Heart left ventricle (tissue), 16 donors: ENCODE results near the gene PRDX5. TPM values are rescaled to one million over a fixed set of nuclear protein-coding genes. Genes with fewer than 3 reads are reported as not detected.

Experiments
- ATAC-seq, 4 donors: fragments of 200-7000 bp; cut with Tn5 transposase; one replicate each; pipeline ENCODE4 v1.9.1; 2020 to 2022; ENCODE audit warnings: moderate library complexity in 4 of 4, mild to moderate bottlenecking in 3 of 4, moderate number of reproducible peaks in 1 of 4
- DNase-seq, 5 donors: peaks; one replicate each; pipeline ENCODE4 v3.0.0-alpha.2; 2020
- H3K27ac ChIP-seq, 12 donors: fragments of 200-600 bp; sonication (generic) in 4 of 12; one replicate each; pipeline versions ENCODE4 v1.5.0 to v1.8.0; 2016 to 2022; ENCODE audit warnings: mild to moderate bottlenecking in 2 of 12
- H3K27me3 ChIP-seq, 9 donors: fragments of 200-600 bp; sonication (generic) in 2 of 9; one replicate each; pipeline versions ENCODE4 v1.5.1 to v1.8.0; 2016 to 2022; ENCODE audit warnings: mild to moderate bottlenecking in 3 of 9
- H3K36me3 ChIP-seq, 9 donors: fragments of 200-600 bp; sonication (generic) in 2 of 9; one replicate each; pipeline versions ENCODE4 v1.5.0 to v1.8.0; 2018 to 2022; ENCODE audit warnings: mild to moderate bottlenecking in 2 of 9
- H3K4me1 ChIP-seq, 12 donors: fragments of 200-600 bp; sonication (generic) in 4 of 12; one replicate each; pipeline versions ENCODE4 v1.5.0 to v1.8.0; 2016 to 2022; ENCODE audit warnings: mild to moderate bottlenecking in 3 of 12
- H3K4me3 ChIP-seq, 12 donors: fragments of 200-600 bp; sonication (generic) in 4 of 12; one replicate each; pipeline versions ENCODE4 v1.5.0 to v1.8.0; 2017 to 2022; ENCODE audit warnings: mild to moderate bottlenecking in 9 of 12, moderate library complexity in 4 of 12
- H3K9me3 ChIP-seq, 12 donors: fragments of 200-600 bp; sonication (generic) in 4 of 12; one replicate each; pipeline versions ENCODE4 v1.5.0 to v1.8.0; 2016 to 2022; ENCODE audit warnings: mild to moderate bottlenecking in 1 of 12
- CTCF ChIP-seq, 12 donors: fragments of 200-600 bp; sonication (generic) in 4 of 12; IDR thresholded peaks; one replicate each; pipeline versions ENCODE4 v1.5.0 to v1.8.0; 2018 to 2022; ENCODE audit warnings: antibody characterized with exemption in 12 of 12, mild to moderate bottlenecking in 5 of 12
- POLR2A ChIP-seq, 2 donors: fragments of 450-650 bp; IDR thresholded peaks; one replicate each; pipeline ENCODE4 v1.6.1; 2017; ENCODE audit warnings: antibody characterized with exemption in 2 of 2, mild to moderate bottlenecking in 2 of 2, moderate library complexity in 2 of 2
- WGBS, 4 donors: extraction: QIAGEN DNeasy Blood & Tissue Kit in 2 of 4; methylation state at CpG; one replicate each; pipeline versions ENCODE4 v1.1.5 to v1.1.7; 2013 to 2018; 5-methylcytosine and 5-hydroxymethylcytosine counted together
- intact Hi-C, 10 donors: fragments of 100-400 bp; cut with DNase I; formaldehyde crosslinking; loops; one replicate each; pipeline versions ENCODE4 v1.11.1 to v1.14.2; 2022
- polyA plus RNA-seq, 2 donors: library from polyadenylated mRNA; stranded (reverse); fragments of 200-250 nt; gene quantifications; one replicate each; pipeline ENCODE4 v1.2.3, GENCODE V29; 2013
- total RNA-seq, 9 donors: library from RNA; depleted of rRNA in 2 of 9; stranded (reverse); fragments of >200 nt in 2 of 9; fragmentation: NEBNext Ultra II Directional in 3 of 9; extraction: Animal tissue kit (Norgen Biotek cat#: 25700) in 3 of 9; gene quantifications; one replicate each; pipeline versions ENCODE4 v1.1.0 to v1.2.4, GENCODE V29; 2016 to 2023
- donor health status: ischemic (EF 13 %, LVEDD 7.1; RV severe dilation, severe dysfunction).
- donor health status: healthy with polysubstance abuse.
- donor health status: DM: no; HTN: yes; CAD: no.
- donor health status: DM: no; HTN: no; CAD: no.
- donor health status: ischemic (EF 25% LVEDD 6.9; RV normal size, moderate dysfunction).
- donor health status: ischemic (EF 25% LVEDD 5.7; RV mildly dilated, moderate dysfunction).
- donor health status: healthy.
- donor health status: DM: yes; HTN: yes; CAD: no.
- donor health status: ischemic (EF 35%, LVEDD 5.7; RV mildly dilated, moderate dysfunction).
- donor health status: nonischemic (EF 11% LVEDD 7.7; RV severe dilation, severe dysfunction).
- donor health status: DM: yes; HTN: yes; CAD: no.
- donor health status: PGD.
- donor health status: ischemic (EF 29% LVEDD 5.4; RV normal size, mild dysfunction).
- donor health status: nonischemic (EF 23%, LVEDD 6.1; RV moderate dilation, normal function).

Gene PRDX5
- total and polyA plus RNA-seq, 11 donors = 220 to 882 (median 294) TPM

GRCh38 chr11:64352995-64353714 is 35.2 kb downstream of the PRDX5 start:
- Histone ChIP-seq H3K4me1 (peaks cover under 1 to 31% (median 16%) of the 10 kb centered on the region in 12 donors), H3K4me3 (no peak overlapping the region), H3K27me3 (no peaks in the 10 kb centered on the region), H3K36me3 (peaks cover 0 to 5% (median 0%) of the 10 kb centered on the region in 9 donors), H3K27ac (no peak overlapping the region), H3K9me3 (no peaks in the 10 kb centered on the region)
- intact Hi-C loops = loop anchor here in 2 of 10 donors (5.0 to 10.0 kb wide), 2 partner anchors 36 to 302 kb away; partner anchors contain the start of genes PRDX5 (in 1 of the 2) and TRMT112 (in 1 of the 2)
- no peak for DNase-seq
- ATAC-seq = no peak
- WGBS, 4 donors = 90 to 92% (median 90%) methylated on average over 21 to 34 of the region's 34 CpGs
- TF ChIP-seq POLR2A (IDR thresholded peaks at IDR 0.05) = no peak
- TF ChIP-seq CTCF (IDR thresholded peaks at IDR 0.05) = no peak

GRCh38 chr11:64353715-64354506 is 36.0 kb downstream of the PRDX5 start:
- H3K9me3 ChIP-seq = no peaks in the 10 kb centered on the region
- no peak overlapping the region for H3K4me3 ChIP-seq
- no peaks in the 10 kb centered on the region for H3K27me3 ChIP-seq
- WGBS, 4 donors = 82 to 87% (median 83%) methylated on average over 17 to 20 of the region's 20 CpGs
- intact Hi-C loops = loop anchor here in 2 of 10 donors (2.0 to 10.0 kb wide), 3 partner anchors 35 to 301 kb away; partner anchors contain the start of genes PRDX5 (in 2 of the 2) and TRMT112 (in 1 of the 2)
- ATAC-seq (no peak), DNase-seq (no peak)
- H3K36me3 ChIP-seq = peaks cover 0 to 5% (median 0%) of the 10 kb centered on the region in 9 donors
- H3K27ac ChIP-seq = no peak overlapping the region
- no peak for TF ChIP-seq CTCF (IDR thresholded peaks at IDR 0.05)
- H3K4me1 ChIP-seq = peaks cover 3 to 31% (median 22%) of the 10 kb centered on the region in 12 donors

- no peaks in the 10 kb centered on the region for H3K27me3 ChIP-seq
- H3K9me3 ChIP-seq = no peaks in the 10 kb centered on the region
- H3K27ac ChIP-seq = peak overlapping the region in 11 of 12 donors; percentile 21 to 79 (median 62)
- H3K4me1 ChIP-seq = peaks cover 3 to 43% (median 30%) of the 10 kb centered on the region in 12 donors
- DNase-seq (peak; percentile 81 to 91 (median 88)), ATAC-seq (peak; percentile 56 to 82 (median 70))
- TF ChIP-seq POLR2A (IDR thresholded peaks at IDR 0.05) (peak in 1 of 2 donors; percentile 32), CTCF (IDR thresholded peaks at IDR 0.05) (peak; percentile 53 to 83 (median 65))
- intact Hi-C loops = loop anchor here in 6 of 10 donors (1.0 to 10.0 kb wide), 5 partner anchors 37 to 299 kb away; partner anchors contain the start of genes PRDX5 (in 6 of the 6) and TRMT112 (in 3 of the 6)
- H3K4me3 ChIP-seq = peak overlapping the region in 9 of 12 donors; percentile 34 to 50 (median 44)
- WGBS, 4 donors = 9 to 13% (median 9%) methylated on average over 9 to 23 of the region's 23 CpGs
- peaks cover 0 to 5% (median 0%) of the 10 kb centered on the region in 9 donors for H3K36me3 ChIP-seq
Observed at GRCh38 chr11:64355078-64355940, 37.4 kb downstream of the PRDX5 start.
